ENCODE data around the gene PSMC6.

DNA sequence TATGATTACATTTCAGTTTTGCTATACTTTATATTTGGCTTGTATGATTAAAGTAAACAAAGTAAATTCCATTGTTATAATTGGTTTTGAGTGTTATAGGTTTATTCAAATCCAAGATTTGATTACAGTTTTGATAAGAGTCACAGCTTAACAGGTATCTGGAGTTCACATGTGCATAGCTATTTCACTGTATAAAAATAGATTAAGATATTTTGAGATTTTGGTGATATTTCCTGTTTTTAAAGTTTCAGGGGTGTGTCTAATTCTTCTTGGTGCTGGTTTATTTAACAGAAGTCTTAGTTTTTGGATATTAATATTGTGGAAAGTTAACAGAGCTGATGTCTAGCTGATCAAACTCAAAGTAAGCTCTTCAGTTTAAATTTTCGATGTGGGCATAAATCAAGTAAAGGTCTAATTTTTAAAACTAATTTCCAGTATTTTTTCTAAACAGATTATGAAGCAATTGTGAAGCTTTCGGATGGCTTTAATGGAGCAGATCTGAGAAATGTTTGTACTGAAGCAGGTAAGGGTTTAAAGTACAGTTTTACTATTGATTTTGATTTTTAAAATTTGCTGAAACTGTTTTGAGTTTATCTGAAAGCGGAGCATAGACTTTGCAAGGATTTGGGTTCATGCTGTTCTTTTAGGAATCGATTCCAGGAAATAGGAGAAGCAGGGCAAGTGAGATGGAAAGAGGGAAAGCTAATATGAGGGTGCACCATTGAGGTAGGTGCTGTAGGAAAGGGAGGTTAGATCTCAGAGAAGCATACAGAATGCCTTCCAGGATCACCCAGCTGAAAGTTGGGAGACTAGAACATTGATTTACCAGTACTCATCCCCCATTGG lies 16.7 kb downstream of the PSMC6 start:
- TF ChIP-seq ZNF274 (IDR thresholded peaks at IDR 0.05; ENCODE audit: low read depth, low read length) (no peak), YY1 (IDR thresholded peaks at IDR 0.05; ENCODE audit: insufficient read depth, insufficient read length) (no peak), SUZ12 (IDR thresholded peaks at IDR 0.05; ENCODE audit: extremely low read depth, insufficient read depth, insufficient read length) (no peak)
